GM23338 (cell line): ENCODE results near the gene CEP170B. TPM values are rescaled to one million over a fixed set of nuclear protein-coding genes. Genes with fewer than 3 reads are reported as not detected.

Source experiments
- ATAC-seq: fragments of 200-7000 bp; cut with Tn5 transposase; 3 replicates; pipeline ENCODE4 v1.9.1; 2020
- DNase-seq: peaks from one replicate; pipeline ENCODE4 v3.0.0-alpha.2; 2015; ENCODE audit warnings: low spot score
- H2AFZ ChIP-seq: fragments of 200-600 bp; sonication (generic); 2 replicates; pipeline ENCODE4 v1.8.0; 2016; ENCODE audit warnings: antibody characterized with exemption, mild to moderate bottlenecking, moderate library complexity
- H3F3A ChIP-seq: fragments of 200-600 bp; sonication (generic); replicated peaks from 2 replicates; pipeline ENCODE4 v1.8.0; 2017; ENCODE audit warnings: antibody characterized with exemption, mixed run types, low read depth
- H3K27ac ChIP-seq: fragments of 200-600 bp; sonication (generic); 2 replicates; pipeline ENCODE4 v1.6.1; 2016; ENCODE audit warnings: low read depth
- H3K27me3 ChIP-seq: fragments of 200-600 bp; sonication (generic); 2 replicates; pipeline ENCODE4 v1.8.0; 2016; ENCODE audit warnings: mild to moderate bottlenecking, mixed run types, moderate library complexity; ENCODE audit not compliant: insufficient read depth
- H3K36me3 ChIP-seq: fragments of 200-600 bp; sonication (generic); 2 replicates; pipeline ENCODE4 v1.8.0; 2016; ENCODE audit warnings: mild to moderate bottlenecking; ENCODE audit not compliant: insufficient read depth
- H3K4me1 ChIP-seq: fragments of 200-600 bp; sonication (generic); 2 replicates; pipeline ENCODE4 v1.8.0; 2016; ENCODE audit warnings: mild to moderate bottlenecking, moderate library complexity; ENCODE audit not compliant: insufficient read depth
- H3K4me2 ChIP-seq: fragments of 200-600 bp; sonication (generic); 2 replicates; pipeline ENCODE4 v1.7.1; 2017; ENCODE audit warnings: mixed run types
- H3K4me3 ChIP-seq: fragments of 200-600 bp; sonication (generic); 2 replicates; pipeline ENCODE4 v1.6.1; 2016; ENCODE audit warnings: mixed run types
- H3K79me2 ChIP-seq: fragments of 200-600 bp; sonication (generic); replicated peaks from 2 replicates; pipeline ENCODE4 v1.8.0; 2017; ENCODE audit warnings: mild to moderate bottlenecking; ENCODE audit not compliant: insufficient read depth
- H3K9me2 ChIP-seq: fragments of 200-600 bp; sonication (generic); 2 replicates; pipeline ENCODE4 v1.8.0; 2017; ENCODE audit not compliant: insufficient read depth
- H4K20me1 ChIP-seq: fragments of 200-600 bp; sonication (generic); replicated peaks from 2 replicates; pipeline ENCODE4 v1.8.0; 2017; ENCODE audit warnings: mild to moderate bottlenecking; ENCODE audit not compliant: insufficient read depth
- H3K27ac Mint-ChIP-seq: 2 replicates; pipeline ENCODE4 v1.8.0; 2020; ENCODE audit warnings: inconsistent platforms, mild to moderate bottlenecking, moderate library complexity, mixed read lengths
- H3K27me3 Mint-ChIP-seq: 3 replicates; pipeline ENCODE4 v1.8.0; 2022; ENCODE audit warnings: low read depth, mild to moderate bottlenecking, moderate library complexity, mixed read lengths, inconsistent platforms; ENCODE audit not compliant: insufficient read depth, poor library complexity
- H3K36me3 Mint-ChIP-seq: 3 replicates; pipeline ENCODE4 v1.8.0; 2021; ENCODE audit warnings: low read depth, mild to moderate bottlenecking, inconsistent platforms, moderate library complexity, mixed read lengths
- H3K4me1 Mint-ChIP-seq: 3 replicates; pipeline ENCODE4 v1.8.0; 2020; ENCODE audit warnings: mild to moderate bottlenecking, inconsistent platforms, mixed read lengths
- H3K4me3 Mint-ChIP-seq: 3 replicates; pipeline ENCODE4 v1.8.0; 2021; ENCODE audit warnings: moderate library complexity, mild to moderate bottlenecking, inconsistent platforms, mixed read lengths
- H3K9me3 Mint-ChIP-seq: 3 replicates; pipeline ENCODE4 v1.8.0; 2020; ENCODE audit warnings: moderate library complexity, mild to moderate bottlenecking, inconsistent platforms, mixed read lengths
- CREB1 ChIP-seq: fragments of 250-450 bp; sonication (Bioruptor Pico); IDR thresholded peaks from 2 replicates; pipeline ENCODE4 v1.5.0; 2020; ENCODE audit warnings: low read depth, mild to moderate bottlenecking, moderate library complexity
- NANOG ChIP-seq: IDR thresholded peaks from 2 replicates; pipeline ENCODE4 v1.6.1; 2016; ENCODE audit warnings: antibody characterized with exemption, borderline replicate concordance
- POLR2AphosphoS5 ChIP-seq: IDR thresholded peaks from 2 replicates; pipeline ENCODE4 v1.6.1; 2016; ENCODE audit warnings: antibody characterized with exemption, low read depth
- ZNF331 ChIP-seq: fragments of 250-450 bp; sonication (Bioruptor Pico); IDR thresholded peaks from 2 replicates; pipeline ENCODE4 v1.5.0; 2020; ENCODE audit warnings: low read depth, mild to moderate bottlenecking, moderate library complexity
- polyA plus RNA-seq: library from polyadenylated mRNA; unstranded; fragments of >200 nt; fragmentation: Nextera tagmentation; extraction: Ambion mirVana; gene quantifications from 2 replicates; pipeline ENCODE4 v1.2.1, GENCODE V29; 2016
- total RNA-seq: library from RNA; depleted of rRNA; stranded (reverse); fragments of >200 nt; shearing (Covaris generic); gene quantifications from 2 replicates; pipeline ENCODE4 v1.2.3, GENCODE V29; 2014
- TF ChIP-seq, protein P1 (sequence below), 2 experiments: fragments of 200-600 bp in 1 of 2; sonication (generic) in 1 of 2; conservative IDR thresholded peaks; 2 replicates each; pipeline versions ENCODE4 v1.5.1 to v1.6.1; 2016 to 2017; ENCODE audit warnings: antibody characterized with exemption in 2 of 2, low read depth in 2 of 2, mild to moderate bottlenecking in 2 of 2, moderate library complexity in 1 of 2
- TF ChIP-seq, protein P2 (sequence below): IDR thresholded peaks from 2 replicates; pipeline ENCODE4 v1.6.1; 2016; ENCODE audit warnings: antibody characterized with exemption
- TF ChIP-seq, protein P3 (sequence below): fragments of 250-450 bp; sonication (Bioruptor Pico); IDR thresholded peaks from 2 replicates; pipeline ENCODE4 v1.5.0; 2020; ENCODE audit warnings: mild to moderate bottlenecking, moderate library complexity

Gene CEP170B
- total and polyA plus RNA-seq, 2 experiments from 2014 or later = 4.6 to 37.1 TPM

DNA sequence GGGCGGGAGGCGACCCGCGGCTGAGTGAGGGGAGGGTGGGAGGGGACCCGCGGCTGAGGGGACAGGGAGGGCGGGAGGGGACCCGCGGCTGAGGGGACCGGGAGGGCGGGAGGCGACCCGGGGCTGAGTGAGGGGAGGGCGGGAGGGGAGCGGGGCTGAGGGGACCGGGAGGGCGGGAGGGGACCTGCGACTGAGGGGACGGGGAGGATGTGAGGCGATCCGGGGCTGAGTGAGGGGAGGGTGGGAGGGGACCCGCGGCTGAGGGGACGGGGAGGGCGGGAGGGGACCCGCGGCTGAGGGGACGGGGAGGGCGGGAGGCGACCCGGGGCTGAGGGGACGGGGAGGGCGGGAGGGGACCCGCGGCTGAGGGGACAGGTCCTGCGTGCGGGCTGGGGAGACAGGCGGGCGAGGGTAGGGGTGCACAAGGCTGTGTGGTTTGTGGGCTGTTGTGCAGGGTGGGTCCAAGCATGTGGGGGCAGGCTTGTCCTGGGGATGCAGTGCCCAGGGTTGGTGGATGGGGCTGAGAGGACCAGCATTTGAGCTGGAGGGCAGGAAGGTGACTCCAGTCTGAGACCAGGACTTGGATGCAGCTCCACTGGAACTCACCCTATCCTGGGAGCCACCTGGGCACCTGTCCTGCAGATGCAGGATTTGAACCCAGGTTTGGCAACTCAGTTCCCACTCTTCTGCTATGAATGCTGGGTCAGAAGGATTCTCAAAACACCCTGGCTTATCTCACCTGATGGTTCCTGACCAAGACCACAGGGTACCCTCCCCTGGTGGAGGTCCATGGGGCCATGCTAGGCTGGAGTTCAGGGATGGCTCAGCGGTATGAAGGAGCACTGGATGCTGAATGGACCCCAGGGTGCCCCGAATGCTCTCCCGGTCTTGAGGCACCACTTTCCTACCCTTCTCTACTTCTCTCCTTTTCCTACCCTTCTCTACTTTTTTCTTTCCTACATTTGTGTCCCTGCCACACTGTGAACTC, 69.0 kb downstream of the CEP170B start:
- Histone ChIP-seq H3K4me3 (peak overlapping the region; percentile 46), H2AFZ (no peak overlapping the region), H3K4me1 (peaks cover 3% of the 10 kb centered on the region; the same call in 1 of the 2 replicates), H3K36me3 (no peaks in the 10 kb centered on the region), H3K27me3 (peaks cover 81% of the 10 kb centered on the region), H3K9me2 (no peaks in the 10 kb centered on the region), H3K4me2 (peak overlapping the region; percentile 68), H3K27ac (no peak overlapping the region), H4K20me1 (no peaks in the 10 kb centered on the region), H3F3A (no peaks in the 10 kb centered on the region), H3K79me2 (no peaks in the 10 kb centered on the region)
- H3K9me3 Mint-ChIP-seq = no peaks in the 10 kb centered on the region
- no peak for TF ChIP-seq CREB1 (CRISPR knock-in tag)
- TF ChIP-seq, protein P1, sequence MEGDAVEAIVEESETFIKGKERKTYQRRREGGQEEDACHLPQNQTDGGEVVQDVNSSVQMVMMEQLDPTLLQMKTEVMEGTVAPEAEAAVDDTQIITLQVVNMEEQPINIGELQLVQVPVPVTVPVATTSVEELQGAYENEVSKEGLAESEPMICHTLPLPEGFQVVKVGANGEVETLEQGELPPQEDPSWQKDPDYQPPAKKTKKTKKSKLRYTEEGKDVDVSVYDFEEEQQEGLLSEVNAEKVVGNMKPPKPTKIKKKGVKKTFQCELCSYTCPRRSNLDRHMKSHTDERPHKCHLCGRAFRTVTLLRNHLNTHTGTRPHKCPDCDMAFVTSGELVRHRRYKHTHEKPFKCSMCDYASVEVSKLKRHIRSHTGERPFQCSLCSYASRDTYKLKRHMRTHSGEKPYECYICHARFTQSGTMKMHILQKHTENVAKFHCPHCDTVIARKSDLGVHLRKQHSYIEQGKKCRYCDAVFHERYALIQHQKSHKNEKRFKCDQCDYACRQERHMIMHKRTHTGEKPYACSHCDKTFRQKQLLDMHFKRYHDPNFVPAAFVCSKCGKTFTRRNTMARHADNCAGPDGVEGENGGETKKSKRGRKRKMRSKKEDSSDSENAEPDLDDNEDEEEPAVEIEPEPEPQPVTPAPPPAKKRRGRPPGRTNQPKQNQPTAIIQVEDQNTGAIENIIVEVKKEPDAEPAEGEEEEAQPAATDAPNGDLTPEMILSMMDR (conservative IDR thresholded peaks at IDR 0.05; ENCODE audit: low read depth in 2 of 2) = 0 out of 4 replicates have a peak, but pooled peaks of 1 of the 2 experiments have one; percentile 7
- H3K4me3 Mint-ChIP-seq = peak overlapping the region; percentile 64
- no peak for ATAC-seq
- DNase-seq = peak; percentile 38
- no peaks in the 10 kb centered on the region; the same call in 2 of the 3 replicates for H3K4me1 Mint-ChIP-seq
- H3K27me3 Mint-ChIP-seq = peaks cover 59% of the 10 kb centered on the region
- H3K36me3 Mint-ChIP-seq = peaks cover 3% of the 10 kb centered on the region; the same call in 1 of the 3 replicates
- no peak overlapping the region for H3K27ac Mint-ChIP-seq

DNA sequence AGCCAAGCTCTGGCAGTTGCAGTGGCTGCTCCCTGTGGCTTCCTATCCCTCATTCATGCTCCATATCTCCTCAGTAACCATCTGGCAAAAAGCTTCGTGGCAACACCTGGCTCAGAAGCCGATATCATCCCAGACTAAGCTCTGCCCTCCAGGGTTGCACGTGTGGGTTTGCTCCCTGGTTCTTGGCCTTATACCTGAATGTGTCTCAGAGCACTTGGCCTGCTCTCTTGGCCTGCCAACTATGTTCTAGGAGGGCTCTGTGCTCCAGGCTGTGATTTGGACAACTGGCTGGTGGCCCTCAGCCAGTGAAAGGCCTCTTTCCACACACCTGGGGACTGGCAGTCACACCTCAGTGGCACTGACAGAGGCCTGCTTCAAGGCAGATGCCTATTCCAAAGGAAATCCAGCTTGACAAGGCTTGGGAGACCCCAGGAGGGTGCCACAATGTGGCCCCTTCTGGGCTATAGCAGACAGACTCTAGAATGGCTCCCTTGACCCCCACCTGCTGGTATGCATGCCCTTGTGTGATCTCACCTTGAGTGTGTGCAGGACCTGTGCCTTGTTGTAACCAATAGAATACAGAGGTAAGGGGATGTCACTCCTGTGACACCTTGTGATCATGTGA, 70.1 kb downstream of the CEP170B start:
- Mint-ChIP-seq H3K9me3 (no peaks in the 10 kb centered on the region; the same call in 2 of the 3 replicates), H3K27ac (no peak overlapping the region), H3K36me3 (peaks cover 3% of the 10 kb centered on the region; the same call in 1 of the 3 replicates), H3K27me3 (peaks cover 64% of the 10 kb centered on the region), H3K4me1 (no peaks in the 10 kb centered on the region; the same call in 2 of the 3 replicates), H3K4me3 (peak overlapping the region; percentile 64)
- Histone ChIP-seq H2AFZ (no peak overlapping the region), H3K4me3 (no peak overlapping the region), H3K79me2 (no peaks in the 10 kb centered on the region), H3K4me2 (no peak overlapping the region), H3K27me3 (peaks cover 75% of the 10 kb centered on the region), H3K27ac (no peak overlapping the region), H3K36me3 (no peaks in the 10 kb centered on the region), H4K20me1 (no peaks in the 10 kb centered on the region), H3F3A (no peaks in the 10 kb centered on the region), H3K9me2 (no peaks in the 10 kb centered on the region), H3K4me1 (peaks cover 3% of the 10 kb centered on the region; the same call in 1 of the 2 replicates)
- DNase-seq (no peak), ATAC-seq (no peak)
- TF ChIP-seq, protein P2, sequence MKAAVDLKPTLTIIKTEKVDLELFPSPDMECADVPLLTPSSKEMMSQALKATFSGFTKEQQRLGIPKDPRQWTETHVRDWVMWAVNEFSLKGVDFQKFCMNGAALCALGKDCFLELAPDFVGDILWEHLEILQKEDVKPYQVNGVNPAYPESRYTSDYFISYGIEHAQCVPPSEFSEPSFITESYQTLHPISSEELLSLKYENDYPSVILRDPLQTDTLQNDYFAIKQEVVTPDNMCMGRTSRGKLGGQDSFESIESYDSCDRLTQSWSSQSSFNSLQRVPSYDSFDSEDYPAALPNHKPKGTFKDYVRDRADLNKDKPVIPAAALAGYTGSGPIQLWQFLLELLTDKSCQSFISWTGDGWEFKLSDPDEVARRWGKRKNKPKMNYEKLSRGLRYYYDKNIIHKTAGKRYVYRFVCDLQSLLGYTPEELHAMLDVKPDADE = no peak
- TF ChIP-seq NANOG = no peak
- TF ChIP-seq ZNF331 (CRISPR knock-in tag) = no peak
- TF ChIP-seq POLR2AphosphoS5 = no peak
- TF ChIP-seq, protein P3, sequence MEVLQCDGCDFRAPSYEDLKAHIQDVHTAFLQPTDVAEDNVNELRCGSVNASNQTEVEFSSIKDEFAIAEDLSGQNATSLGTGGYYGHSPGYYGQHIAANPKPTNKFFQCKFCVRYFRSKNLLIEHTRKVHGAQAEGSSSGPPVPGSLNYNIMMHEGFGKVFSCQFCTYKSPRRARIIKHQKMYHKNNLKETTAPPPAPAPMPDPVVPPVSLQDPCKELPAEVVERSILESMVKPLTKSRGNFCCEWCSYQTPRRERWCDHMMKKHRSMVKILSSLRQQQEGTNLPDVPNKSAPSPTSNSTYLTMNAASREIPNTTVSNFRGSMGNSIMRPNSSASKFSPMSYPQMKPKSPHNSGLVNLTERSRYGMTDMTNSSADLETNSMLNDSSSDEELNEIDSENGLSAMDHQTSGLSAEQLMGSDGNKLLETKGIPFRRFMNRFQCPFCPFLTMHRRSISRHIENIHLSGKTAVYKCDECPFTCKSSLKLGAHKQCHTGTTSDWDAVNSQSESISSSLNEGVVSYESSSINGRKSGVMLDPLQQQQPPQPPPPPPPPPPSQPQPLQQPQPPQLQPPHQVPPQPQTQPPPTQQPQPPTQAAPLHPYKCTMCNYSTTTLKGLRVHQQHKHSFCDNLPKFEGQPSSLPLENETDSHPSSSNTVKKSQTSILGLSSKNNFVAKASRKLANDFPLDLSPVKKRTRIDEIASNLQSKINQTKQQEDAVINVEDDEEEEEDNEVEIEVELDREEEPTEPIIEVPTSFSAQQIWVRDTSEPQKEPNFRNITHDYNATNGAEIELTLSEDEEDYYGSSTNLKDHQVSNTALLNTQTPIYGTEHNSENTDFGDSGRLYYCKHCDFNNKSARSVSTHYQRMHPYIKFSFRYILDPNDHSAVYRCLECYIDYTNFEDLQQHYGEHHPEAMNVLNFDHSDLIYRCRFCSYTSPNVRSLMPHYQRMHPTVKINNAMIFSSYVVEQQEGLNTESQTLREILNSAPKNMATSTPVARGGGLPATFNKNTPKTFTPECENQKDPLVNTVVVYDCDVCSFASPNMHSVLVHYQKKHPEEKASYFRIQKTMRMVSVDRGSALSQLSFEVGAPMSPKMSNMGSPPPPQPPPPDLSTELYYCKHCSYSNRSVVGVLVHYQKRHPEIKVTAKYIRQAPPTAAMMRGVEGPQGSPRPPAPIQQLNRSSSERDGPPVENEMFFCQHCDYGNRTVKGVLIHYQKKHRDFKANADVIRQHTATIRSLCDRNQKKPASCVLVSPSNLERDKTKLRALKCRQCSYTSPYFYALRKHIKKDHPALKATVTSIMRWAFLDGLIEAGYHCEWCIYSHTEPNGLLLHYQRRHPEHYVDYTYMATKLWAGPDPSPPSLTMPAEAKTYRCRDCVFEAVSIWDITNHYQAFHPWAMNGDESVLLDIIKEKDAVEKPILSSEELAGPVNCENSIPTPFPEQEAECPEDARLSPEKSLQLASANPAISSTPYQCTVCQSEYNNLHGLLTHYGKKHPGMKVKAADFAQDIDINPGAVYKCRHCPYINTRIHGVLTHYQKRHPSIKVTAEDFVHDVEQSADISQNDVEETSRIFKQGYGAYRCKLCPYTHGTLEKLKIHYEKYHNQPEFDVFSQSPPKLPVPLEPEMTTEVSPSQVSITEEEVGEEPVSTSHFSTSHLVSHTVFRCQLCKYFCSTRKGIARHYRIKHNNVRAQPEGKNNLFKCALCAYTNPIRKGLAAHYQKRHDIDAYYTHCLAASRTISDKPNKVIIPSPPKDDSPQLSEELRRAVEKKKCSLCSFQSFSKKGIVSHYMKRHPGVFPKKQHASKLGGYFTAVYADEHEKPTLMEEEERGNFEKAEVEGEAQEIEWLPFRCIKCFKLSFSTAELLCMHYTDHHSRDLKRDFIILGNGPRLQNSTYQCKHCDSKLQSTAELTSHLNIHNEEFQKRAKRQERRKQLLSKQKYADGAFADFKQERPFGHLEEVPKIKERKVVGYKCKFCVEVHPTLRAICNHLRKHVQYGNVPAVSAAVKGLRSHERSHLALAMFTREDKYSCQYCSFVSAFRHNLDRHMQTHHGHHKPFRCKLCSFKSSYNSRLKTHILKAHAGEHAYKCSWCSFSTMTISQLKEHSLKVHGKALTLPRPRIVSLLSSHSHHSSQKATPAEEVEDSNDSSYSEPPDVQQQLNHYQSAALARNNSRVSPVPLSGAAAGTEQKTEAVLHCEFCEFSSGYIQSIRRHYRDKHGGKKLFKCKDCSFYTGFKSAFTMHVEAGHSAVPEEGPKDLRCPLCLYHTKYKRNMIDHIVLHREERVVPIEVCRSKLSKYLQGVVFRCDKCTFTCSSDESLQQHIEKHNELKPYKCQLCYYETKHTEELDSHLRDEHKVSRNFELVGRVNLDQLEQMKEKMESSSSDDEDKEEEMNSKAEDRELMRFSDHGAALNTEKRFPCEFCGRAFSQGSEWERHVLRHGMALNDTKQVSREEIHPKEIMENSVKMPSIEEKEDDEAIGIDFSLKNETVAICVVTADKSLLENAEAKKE (CRISPR knock-in tag) = no peak
